Measurements from ENCODE around the gene CD302.

DNA sequence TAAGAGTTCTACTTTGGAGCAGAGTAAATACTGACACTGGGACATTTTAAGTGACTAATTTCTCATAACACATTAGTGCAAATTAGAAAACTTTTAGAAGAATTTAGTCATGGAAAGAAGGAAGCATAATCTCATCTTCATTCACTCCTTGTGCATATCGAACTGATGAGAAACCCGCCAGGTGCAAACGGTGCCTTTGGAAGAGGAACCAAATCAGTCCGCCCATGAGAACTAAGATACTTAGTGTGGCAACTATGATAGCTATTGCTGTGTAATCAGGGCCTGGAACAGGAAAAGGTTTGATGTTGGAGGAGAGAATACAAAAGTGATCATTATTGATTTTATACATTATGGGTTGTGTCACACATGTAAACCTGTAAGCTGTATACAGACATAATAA is 6.9 kb upstream of the CD302 start:
- TF ChIP-seq POLR2A (IDR thresholded peaks at IDR 0.05; ENCODE audit: low read depth, low read length) (no peak), STAT1 (conservative IDR thresholded peaks at IDR 0.05) (no peak)
- TF ChIP-seq, protein P1, sequence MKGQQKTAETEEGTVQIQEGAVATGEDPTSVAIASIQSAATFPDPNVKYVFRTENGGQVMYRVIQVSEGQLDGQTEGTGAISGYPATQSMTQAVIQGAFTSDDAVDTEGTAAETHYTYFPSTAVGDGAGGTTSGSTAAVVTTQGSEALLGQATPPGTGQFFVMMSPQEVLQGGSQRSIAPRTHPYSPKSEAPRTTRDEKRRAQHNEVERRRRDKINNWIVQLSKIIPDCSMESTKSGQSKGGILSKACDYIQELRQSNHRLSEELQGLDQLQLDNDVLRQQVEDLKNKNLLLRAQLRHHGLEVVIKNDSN (IDR thresholded peaks at IDR 0.05; ENCODE audit: borderline replicate concordance, extremely low read length, insufficient read depth, low read depth, low read length) = no peak
- TF ChIP-seq, protein P2, sequence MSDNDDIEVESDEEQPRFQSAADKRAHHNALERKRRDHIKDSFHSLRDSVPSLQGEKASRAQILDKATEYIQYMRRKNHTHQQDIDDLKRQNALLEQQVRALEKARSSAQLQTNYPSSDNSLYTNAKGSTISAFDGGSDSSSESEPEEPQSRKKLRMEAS (IDR thresholded peaks at IDR 0.05; ENCODE audit: low read depth, low read length) = no peak
